ENCODE data around the gene EIF3CL.
"Not testable (repeated sequence)": the region's sequence is repeated elsewhere in the genome, so short reads cannot be mapped to it uniquely, and the experiment has no call there.

Gene EIF3CL

GRCh38 chr16:28367926-28368325, 35.7 kb downstream of the EIF3CL start:
- not testable (repeated sequence) for DNase-seq (ENCODE audit: extremely low read depth, low read depth); H3K4me3 ChIP-seq (replicated peaks; ENCODE audit: low read depth, low read length)

GRCh38 chr16:28364268-28365173, 39.1 kb downstream of the EIF3CL start:
- not testable (repeated sequence) for DNase-seq (ENCODE audit: extremely low read depth, low read depth); H3K4me3 ChIP-seq (replicated peaks; ENCODE audit: low read depth, low read length)

- not testable (repeated sequence) for H3K4me3 ChIP-seq (replicated peaks; ENCODE audit: low read depth, low read length); DNase-seq (ENCODE audit: extremely low read depth, low read depth)
Observed at GRCh38 chr16:28363408-28363807, 40.2 kb downstream of the EIF3CL start, which contains the start of gene NPIPB6. TSS of gene NPIPB6 (minus strand) at chr16:28363508. CDS start at chr16:28362822, 686 bp downstream.

- not testable (repeated sequence) for H3K4me3 ChIP-seq (replicated peaks; ENCODE audit: low read depth, low read length); DNase-seq (ENCODE audit: extremely low read depth, low read depth)
Observed at GRCh38 chr16:28362600-28362999, 41.0 kb downstream of the EIF3CL start.

DNA sequence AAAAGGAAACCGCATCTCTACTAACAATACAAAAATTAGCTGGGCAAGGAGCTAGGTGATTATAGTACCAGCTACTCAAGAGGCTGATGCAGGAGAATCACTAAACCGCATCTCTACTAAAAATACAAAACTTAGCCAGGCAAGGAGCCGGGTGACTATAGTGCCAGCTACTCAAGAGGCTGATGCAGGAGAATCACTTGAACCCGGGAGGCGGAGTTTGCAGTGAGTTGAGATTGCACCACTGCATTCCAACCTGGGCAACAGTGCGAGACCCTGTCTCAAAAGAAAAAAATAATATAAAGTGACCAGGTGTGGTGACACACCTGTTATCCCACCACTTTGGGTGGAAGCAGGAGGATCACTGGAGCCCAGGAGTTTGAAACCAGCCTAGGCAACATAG, 65.4 kb downstream of the EIF3CL start:
- not testable (repeated sequence) for H3K4me3 ChIP-seq (replicated peaks; ENCODE audit: low read depth, low read length); DNase-seq (ENCODE audit: extremely low read depth, low read depth)

DNA sequence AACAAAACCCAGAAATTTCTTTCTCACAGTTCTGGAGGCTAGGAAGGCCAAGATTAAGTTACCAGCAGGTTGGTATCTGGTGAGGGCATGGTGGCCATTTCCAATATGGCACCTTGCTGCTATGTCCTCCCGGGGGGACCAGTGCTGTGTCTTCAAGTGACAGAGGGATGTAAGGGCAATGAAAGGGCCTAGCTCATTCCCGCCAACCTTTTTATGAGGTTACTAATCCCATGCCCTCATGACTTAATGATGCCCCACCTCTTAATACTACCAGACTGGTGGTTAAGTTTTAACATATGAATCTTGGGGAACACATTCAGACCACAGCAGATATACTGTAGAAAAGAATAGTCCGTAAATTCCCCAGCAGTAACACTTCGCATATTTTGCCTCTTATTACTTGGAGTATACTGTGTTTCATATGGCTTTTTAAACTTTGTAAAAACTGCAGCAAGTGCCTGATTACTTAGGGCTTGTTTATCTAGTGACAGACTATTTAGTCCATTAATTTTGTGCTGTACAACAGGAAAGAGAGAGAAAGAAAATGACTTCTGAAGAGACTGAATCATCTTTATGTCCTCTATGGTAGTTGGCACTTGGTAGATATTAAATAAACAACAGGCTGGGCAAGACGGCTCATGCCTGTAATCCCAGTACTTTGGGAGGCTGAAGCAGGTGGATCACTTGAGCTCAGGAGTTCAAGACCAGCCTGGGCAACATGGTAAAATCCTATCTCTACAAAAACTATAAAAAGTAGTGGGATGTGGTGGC, 66.5 kb downstream of the EIF3CL start:
- not testable (repeated sequence) for DNase-seq (ENCODE audit: extremely low read depth, low read depth)

DNA sequence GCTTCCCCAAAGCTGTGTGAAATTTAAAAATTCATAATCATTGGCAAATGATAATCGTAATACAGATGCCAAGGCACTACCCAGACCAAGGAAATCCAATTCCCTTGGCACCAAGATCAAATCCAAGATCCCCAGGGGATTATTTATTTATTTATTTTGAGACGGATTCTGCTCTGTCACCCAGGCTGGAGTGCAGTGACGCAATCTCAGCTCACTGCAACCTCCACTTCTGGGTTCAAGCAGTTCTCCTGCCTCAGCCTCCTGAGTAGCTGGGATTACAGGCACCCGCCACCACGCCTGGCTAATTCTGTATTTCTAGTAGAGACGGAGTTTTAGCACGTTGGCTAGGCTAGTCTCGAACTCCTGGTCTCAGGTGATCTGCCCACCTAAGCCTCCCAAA, 68.0 kb downstream of the EIF3CL start:
- not testable (repeated sequence) for H3K4me3 ChIP-seq (replicated peaks; ENCODE audit: low read depth, low read length); DNase-seq (ENCODE audit: extremely low read depth, low read depth)

More for the DNA sequence above, 66.5 kb downstream of the EIF3CL start:
- H3K4me3 ChIP-seq (replicated peaks; ENCODE audit: low read depth, low read length) = not testable (repeated sequence)

DNA sequence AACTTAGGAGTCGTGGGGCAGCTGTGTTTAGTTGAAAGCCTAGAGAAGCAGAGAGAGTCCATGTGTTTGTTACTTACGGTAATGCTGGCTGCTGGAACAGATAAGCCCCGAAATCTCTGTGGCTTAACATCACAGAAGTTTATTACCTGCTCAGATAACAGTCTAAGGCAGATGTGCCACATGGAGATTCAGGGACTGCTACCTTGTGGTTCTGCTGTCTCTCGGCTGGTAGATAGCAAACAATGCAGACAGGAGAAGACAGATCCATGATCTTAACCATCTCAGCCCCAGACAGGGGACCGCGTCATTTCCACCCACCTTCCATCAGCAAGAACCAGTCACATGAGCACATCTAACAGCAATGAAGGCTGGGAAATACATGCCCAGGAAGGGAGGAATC, 71.0 kb downstream of the EIF3CL start:
- not testable (repeated sequence) for DNase-seq (ENCODE audit: extremely low read depth, low read depth)

DNA sequence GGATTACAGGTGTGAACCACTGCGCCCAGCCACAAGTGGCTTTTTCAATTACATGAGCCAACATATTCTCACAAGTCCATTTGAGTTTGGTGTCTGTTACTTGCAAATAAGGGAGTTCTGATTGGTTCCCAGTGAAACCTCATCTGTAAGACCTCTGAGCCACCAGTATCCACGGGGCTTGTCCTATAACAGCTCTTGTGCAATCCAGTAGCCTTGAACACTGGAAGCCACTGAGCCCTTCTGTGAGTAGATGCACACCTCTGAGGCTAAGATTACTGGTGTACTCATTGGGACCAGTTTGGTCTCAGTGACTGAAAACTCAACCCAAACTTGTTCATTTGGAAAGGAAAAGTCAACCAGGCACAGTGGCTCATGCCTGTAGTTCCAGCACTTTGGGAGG, 72.7 kb downstream of the EIF3CL start:
- not testable (repeated sequence) for DNase-seq (ENCODE audit: extremely low read depth, low read depth)

More for the DNA sequence above, 71.0 kb downstream of the EIF3CL start:
- not testable (repeated sequence) for H3K4me3 ChIP-seq (replicated peaks; ENCODE audit: low read depth, low read length)

GRCh38 chr16:28330232-28330631, 73.4 kb downstream of the EIF3CL start:
- not testable (repeated sequence) for DNase-seq (ENCODE audit: extremely low read depth, low read depth); H3K4me3 ChIP-seq (replicated peaks; ENCODE audit: low read depth, low read length)

More for the DNA sequence above, 72.7 kb downstream of the EIF3CL start:
- not testable (repeated sequence) for H3K4me3 ChIP-seq (replicated peaks; ENCODE audit: low read depth, low read length)

Data from HFF-Myc (cell line).